GM18519 (cell line): ENCODE measurements around the gene ARHGAP6.
"Not testable (repeated sequence)": the region's sequence is repeated elsewhere in the genome, so short reads cannot be mapped to it uniquely, and the experiment has no call there.

ENCODE experiments used
- ATAC-seq: cut with Tn5 transposase; IDR thresholded peaks from one replicate; pipeline ENCODE4 v1.9.1; 2021; ENCODE audit warnings: mild to moderate bottlenecking, moderate library complexity; ENCODE audit not compliant: unreplicated experiment, low FRiP score

ARHGAP6 gene

DNA sequence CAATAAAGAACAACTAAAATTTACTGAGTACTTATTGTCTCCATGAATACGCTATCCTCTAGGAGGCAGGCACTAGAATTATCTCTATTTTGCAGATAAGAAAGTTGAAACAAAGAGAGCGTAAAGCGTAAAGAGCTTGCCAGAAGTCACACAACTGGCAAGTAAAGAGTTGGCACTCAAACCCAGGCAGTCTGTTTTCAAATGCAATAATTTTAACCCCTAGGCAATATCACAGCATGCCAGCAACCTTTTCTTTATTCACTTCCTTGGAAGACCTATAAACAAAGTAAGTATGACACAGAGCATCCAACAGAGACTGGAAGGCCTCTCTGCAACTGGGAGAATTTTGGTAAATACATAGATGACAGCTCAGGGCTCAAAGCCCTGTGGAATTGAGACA, 395.7 kb downstream of the ARHGAP6 start:
- no peak for ATAC-seq

DNA sequence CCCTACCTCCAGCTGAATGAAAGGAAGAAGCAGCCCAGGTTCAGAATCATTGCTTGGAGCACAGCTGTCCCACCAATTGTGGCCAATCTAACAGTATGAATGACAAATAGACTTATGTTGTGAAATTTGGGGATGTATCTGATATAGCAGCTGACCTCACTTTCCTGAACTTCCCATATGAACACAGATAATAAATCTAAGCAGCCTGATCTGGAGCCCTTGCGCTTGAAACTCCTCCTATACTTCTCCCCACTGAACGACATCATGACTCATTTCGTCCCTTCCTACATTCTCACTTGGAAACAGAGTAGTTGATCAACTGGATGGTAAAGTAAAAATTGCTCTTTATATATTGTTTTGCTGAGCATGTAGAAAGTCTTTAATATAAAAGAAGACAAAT, 396.7 kb downstream of the ARHGAP6 start:
- ATAC-seq, result no peak

DNA sequence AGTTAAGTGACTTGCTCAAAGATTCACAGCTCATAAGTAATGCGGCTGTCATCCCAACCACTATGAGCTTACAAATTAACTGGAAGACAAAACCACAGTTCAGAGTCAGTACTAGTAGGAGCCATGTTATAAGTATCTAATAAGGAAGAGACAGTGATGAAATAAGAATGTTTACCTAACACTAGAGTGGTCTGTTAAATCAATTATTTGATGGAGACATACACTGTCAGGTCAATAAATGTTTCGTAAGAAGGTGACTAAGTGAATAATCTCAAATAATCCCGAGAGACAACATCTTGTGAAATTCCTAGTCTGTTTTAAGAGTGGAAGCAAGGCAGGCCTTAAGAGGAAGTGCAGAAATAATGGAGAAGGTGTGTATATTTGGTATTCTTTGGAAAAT, 398.3 kb downstream of the ARHGAP6 start:
- ATAC-seq, result no peak

DNA sequence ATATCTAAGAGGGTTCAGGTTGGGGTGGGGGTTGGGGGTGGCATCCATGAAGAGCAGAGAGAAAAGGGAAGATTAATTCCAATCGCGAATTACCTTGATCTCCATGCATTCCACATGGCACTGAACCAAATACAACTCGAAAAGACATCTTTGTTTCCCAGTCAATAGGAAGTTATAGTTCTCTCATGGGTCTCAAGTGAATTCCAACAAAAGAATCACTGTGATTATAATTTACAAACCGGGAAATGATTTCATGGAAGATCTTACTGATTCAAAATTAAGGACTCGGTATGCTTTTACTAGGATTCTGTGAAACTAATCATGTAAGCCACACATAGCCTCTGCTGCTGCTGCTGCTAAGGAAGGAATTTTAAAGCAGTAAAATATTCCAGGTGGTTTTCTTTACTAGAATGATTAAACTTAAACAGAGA, 399.1 kb downstream of the ARHGAP6 start:
- ATAC-seq, result no peak

DNA sequence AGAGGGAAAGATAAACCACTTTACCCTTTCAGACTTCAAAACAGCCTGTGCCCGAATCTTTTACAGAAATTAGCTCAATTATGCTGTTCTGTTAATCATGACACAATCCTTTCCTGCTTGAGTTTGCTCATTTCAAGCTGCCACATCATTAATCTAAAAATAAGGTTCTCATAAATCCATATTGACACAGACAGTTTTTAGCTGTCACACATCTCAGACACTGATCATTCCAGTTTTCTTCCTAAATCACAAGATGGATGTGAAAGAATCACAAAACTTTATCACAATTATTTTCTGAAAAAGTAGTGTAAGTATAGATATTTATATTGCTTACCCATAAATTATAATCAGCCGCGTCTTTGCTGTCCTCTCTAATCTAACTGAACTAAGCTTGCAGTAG, 400.4 kb downstream of the ARHGAP6 start:
- no peak for ATAC-seq

DNA sequence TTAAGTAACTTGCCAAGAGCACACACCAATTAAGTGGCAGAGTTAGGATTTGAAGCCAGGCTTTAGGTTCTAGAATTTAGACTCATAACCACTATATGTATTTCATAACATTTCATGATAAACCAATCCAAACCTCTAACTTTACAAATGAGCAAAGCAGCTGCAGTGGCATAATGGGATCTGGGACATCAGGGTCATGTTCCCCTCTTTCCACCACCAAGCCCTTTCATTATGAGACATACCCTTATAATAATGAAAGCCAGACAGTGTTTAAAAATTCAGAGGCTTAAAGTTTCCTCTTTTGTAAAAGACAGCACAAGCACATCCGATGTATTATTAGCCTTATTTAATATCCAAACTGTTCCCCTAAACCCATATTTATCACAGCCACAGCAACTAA, 400.8 kb downstream of the ARHGAP6 start:
- ATAC-seq, result no peak

DNA sequence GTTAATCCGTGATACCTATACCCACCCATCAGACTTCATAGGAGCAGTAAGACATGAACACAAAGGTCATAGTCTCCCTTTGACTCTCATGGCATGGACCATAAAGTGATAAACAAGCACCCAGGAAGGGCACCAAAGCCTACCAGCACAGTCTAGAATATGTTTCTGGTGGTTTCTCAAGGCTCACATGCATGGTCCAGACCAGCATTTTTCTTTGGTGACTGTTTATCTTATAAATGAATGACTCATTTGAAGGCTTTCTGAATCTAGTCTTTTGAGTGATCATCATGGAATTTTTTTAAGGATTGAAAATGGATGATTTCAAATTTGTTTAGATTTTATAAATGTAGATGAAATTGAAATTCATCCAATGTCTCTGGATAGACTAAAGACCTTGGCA, 404.5 kb downstream of the ARHGAP6 start:
- ATAC-seq, result no peak

DNA sequence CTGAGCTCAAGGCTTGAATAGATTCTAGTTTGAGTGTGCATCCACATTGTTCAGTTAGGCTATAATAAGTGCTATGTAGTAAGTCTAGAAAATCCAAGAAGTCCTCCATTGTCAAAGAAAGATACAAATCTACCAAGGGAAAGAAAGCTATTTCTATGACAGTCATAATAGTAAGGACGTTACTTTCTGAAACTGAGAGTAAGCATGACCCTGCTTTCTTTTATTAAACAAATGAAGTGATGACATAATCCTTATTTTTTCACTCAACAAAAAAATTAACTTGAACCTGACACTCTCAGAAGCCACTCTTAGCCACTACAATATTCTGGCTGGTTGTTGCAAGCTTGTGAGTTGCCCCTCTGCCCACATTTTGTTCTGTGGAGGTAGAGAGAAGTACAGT, 406.3 kb downstream of the ARHGAP6 start:
- no peak for ATAC-seq

DNA sequence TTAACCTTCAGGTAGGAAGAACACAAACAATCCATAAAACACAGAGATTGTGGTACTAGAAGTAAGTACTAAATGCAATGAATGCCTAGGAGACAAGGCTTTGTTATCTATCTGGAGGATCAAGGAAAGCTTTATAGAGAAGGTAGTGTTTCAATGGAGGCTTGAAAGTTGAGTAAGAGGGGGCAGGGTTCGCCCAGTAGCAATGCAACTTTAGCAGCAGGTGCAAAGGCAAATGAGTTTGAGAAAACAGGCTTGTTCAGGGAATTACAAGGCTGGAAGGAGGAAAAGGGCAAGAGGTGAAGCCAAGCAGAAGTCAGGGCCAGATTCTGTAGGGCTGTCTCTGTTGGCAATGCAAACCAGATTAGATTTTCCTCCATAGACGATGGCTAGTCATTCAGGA, 408.0 kb downstream of the ARHGAP6 start:
- no peak for ATAC-seq

DNA sequence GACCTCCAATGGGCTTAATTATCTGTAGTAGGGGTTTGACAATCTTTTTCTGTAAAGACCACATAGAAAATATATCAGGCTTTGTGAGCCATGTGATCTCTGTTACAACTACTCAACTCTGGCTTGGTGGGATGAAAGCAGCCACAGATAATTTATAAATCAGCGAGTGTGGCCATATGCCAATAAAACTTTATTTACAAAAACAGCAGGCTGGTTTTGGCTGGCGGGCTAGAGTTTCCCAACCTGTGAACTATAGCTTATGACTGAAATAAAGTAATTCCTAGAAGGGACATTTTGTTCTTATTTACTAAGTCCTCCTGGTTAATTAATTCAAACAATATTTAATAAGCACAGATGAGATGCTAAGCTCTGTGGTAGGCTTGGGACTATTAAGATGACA, 408.4 kb downstream of the ARHGAP6 start:
- ATAC-seq, result no peak

DNA sequence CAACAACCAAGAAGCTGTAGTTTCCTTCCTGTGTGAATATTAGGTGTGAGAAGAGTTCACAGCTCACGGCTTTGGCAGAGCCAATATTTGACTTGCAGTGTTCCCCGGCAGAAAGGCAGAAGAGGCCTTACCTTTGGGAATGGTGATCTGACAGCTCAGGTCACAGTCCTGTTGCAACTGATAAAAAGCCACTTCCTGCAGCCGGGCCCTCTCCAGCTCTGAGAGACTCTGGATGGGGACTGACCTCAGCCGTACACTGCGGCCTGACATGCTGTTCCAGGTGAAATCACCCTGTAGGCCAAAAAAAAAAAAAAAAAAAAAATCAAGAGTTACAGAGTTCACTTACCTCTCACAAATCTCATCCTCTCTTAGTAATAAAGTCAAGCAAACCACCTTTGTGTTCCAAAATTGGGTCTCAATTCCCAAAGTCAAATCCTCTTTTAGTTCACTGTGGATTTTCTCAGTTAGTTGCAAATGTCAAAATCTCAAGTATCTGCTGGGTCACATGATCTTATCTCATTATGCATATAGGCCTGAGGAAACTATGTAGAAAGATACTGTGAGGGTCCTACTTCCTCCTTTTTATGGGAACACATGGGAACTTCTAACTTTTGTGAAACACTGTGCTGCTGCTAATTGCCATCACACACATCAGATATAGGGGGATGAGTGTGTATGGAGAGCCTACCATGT, 411.2 kb downstream of the ARHGAP6 start:
- no peak for ATAC-seq

DNA sequence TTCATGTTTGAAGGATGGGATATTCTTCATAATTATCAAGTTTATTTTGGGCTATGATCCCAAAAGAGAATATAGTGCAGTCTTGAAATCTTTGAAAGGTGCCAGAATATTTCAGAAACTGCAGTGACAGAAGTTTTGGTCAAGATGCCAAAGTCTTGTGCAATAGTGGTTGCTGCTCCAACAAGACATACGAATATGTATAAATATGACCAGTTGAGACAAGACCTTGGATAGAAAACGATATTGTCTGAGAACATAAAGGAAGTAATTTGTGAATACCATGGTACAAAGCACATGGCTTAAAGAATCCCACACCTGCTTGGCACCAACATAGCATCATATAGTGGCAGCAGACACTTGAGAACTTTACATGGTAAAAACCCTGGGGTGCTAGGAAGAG, 421.1 kb downstream of the ARHGAP6 start:
- no peak for ATAC-seq

DNA sequence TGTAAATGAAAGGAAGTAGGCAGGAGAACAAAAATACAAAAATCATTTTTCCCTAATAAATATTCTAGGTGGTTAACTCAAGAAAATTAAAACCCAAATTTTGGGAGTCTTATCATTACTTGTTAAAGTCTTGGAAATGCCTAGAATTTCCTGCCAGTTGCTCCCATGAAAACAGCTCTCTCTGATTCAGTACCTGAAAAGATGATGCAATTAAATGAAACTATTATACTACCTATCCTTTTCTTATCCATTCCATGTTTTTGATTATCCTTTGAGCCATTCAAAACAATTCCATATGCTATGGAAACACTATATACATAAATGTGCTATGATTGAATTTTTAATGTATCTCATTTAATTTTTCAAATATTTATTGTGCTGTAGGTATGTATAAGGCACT, 423.0 kb downstream of the ARHGAP6 start:
- ATAC-seq, result no peak

DNA sequence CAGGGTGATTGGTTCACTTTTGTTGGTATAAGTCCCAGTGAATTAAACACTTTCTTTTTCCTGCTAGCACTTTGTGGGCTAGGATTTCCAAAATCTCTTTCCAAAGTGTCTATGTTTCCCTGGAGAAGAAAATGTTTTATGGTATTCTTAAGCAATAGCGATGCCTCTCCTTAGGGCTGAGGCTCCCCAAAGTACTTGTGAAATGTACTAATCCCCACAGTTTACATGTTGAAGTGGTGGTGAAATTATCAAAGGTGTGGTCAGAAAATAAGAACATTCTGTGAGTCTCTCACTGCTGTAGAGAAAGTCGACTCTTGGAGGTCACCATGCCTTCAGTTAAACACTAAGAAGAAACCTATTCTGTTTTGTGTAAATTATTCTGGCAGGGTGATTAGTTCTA, 424.0 kb downstream of the ARHGAP6 start:
- no peak for ATAC-seq

DNA sequence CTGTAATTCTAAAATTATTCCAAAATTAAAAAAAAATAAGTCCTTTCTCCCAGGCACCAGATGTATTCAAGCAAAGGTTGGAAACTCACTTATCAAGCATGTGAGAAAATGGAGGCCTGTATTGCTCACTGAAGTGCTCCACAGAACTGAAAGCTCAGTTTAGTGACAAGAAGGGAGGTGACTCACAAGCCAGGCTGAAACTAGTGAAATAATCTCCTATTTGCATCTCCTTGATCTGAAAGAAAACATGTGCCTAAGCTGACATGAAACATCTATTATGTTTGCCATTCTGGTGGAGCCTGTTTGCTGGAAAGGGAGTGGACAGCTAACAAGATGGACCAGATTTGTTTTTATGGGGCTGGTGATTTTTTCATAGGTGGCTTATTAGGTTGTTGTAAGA, 426.5 kb downstream of the ARHGAP6 start:
- peak; percentile 76 for ATAC-seq

DNA sequence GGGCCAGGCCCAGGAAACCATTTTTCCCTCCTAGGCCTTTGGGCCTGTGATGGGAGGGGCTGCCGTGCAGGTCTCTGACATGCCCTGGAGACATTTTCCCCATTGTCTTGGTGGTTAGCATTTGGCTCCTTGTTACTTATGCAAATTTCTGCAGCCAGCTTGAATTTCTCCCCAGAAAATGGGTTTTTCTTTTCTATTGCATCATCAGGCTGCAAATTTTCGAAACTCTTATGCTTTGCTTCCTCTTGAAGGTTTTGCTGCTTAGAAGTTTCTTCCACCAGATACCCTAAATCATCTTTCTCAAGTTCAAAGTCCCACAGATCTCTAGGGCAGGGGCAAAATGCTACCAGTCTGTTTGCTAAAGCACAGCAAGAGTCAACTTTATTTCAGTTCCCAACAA, 430.3 kb downstream of the ARHGAP6 start:
- ATAC-seq, result not testable (repeated sequence)

DNA sequence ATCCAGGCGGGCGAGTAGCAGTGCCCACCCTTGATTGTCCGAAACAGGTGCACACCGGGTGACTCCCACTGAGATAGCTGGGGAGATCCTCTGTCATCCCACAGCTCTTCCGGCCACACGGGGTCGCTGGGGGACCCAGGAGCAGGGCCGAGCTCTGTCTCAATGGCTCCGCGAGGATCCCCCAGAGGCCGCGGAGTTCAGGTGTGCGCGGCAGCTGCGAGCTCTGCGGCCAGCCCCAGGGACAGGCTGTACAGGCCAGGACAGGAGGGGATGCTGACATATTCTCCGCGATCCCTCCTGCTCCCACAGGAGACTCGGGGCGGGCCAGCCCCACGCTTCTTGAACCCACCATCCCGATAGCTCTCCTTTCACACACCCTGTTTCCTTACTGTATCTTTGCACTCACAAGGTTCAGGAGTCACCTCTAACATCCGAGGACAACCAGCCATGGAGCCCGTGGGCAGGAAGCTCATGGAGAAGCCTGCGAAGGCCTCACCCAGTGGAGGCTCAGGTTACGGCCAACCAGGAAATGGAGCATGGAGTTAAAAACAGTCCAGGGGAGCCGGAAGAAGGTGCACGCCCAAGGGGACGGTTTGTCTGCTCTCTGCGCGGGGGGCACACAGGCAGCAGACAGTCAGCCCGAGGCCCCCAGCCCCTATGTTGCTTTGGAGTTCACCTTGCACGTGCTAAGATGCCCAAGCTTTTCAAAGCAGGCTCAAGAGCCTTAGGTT, 450.4 kb downstream of the ARHGAP6 start:
- no peak for ATAC-seq

DNA sequence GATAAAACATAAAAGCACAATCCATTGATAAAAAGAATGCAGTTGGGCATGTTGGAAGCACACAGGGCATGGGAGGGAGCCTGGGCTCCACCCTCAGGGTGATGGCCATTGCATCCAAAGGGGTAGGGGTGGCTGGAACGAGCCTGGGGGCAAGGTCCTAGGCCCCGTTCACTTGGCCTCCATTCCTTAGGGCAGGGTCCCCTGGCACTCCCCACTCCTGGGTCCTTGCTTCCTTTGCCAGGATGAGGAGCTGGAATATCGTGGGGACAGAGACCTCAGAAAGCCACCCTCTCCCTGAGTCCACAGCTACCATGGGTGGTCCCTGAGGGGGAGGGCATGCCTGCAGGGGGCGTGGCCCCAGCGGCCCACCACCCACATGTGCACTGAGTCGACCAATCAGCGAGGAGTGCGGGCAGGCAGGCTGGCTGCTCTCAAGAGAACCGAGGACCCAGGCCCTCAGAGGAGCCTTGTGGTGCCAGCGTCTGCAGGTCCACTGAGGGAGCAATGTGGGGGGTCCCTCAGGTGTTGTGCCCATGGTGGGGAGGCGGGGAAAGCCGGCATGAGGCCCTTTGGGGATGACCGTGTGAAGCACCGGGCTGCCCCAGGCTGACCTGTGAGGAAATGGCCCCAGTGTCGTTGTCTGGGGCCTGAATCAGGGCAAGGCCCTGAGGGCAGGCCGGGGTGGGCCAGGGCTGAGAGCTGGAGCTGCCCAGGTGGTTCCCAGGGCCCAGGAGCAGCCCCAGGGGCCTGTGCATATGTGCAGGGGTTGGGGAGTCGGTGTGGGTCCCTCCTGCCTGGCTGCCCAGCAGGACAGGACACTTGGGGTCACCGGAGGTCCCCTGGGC, 451.2 kb downstream of the ARHGAP6 start:
- ATAC-seq, result no peak

DNA sequence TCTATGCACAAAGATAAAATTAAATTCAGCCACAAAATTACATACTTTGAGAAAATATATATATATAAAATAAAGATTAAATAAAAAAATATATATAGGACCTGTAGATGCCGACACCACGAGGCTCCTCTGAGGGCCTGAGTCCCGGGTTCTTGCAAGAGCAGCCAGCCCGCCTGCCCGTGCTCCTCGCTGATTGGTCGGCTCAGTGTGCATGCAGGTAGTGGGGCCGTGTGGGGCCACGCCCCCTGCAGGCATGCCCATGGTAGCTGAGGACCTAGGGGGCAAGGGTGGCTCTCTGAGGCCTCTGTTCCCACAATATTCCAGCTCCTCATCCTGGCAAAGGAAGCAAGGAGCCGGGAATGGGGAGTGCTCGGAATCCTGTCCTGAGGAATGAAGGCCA, 453.0 kb downstream of the ARHGAP6 start:
- ATAC-seq, result no peak

DNA sequence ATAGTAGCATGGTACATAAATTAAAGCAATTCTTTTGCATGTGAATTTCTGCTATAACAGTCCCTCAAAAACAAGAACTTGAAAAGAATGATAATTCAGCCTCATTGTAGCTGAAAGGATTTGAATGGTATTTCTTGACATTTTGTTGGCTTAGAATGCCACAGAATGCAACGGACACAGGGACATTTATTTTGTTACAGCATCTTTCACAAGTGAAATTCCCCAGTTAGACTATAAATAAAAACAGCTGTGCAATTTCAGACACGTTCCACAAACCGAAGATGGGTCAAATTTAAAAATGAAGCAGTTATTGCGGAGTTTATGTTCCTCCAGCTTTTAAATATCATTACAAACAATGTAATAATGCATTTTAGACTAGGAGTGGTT, 455.3 kb downstream of the ARHGAP6 start:
- ATAC-seq, result no peak

DNA sequence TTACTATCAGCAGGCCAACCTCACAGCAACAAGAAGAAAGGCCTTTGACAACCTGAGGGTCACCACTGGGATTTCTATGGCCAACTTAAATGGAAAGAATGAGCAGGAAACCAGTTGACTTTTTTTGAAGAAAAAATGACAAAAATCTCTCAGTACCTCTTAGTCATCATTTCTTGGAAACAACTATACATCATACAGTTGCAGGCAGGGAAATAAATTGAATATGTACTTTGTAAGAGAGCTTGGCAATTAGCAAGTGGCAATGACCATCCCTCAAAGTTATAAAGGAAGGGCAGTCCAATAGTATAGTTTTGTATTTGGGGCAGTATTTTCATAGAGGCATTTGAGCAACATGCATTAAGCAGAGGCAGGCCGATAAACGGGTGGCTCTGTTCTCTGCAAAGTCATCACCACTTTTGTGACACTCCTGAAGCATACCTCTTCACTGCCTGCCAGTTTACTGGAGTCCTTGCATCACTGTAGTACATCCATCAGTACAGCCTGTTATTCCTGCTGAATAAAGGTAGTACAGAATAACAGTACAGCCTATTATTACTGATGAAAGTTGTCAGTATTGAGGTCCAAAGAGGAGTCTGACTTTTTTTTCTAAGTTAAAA, 455.8 kb downstream of the ARHGAP6 start:
- ATAC-seq, result no peak
